ENCODE data around the gene CD177.
"Not testable (repeated sequence)": the region's sequence is repeated elsewhere in the genome, so short reads cannot be mapped to it uniquely, and the experiment has no call there.

- not testable (repeated sequence) for TF ChIP-seq CTCF, POLR2A (IDR thresholded peaks at IDR 0.05)
These were observed 29.8 kb downstream of the CD177 start for GRCh38 chr19:43383254-43383653.
